ENCODE data around the gene APBA2. TPM values are rescaled to one million over a fixed set of nuclear protein-coding genes. Genes with fewer than 3 reads are reported as not detected.

Gene APBA2
- total RNA-seq, 4 donors from 2014 or later: 1.1 to 2.4 (median 1.3) TPM

GRCh38 chr15:28881600-28881999 lies 4.2 kb upstream of the APBA2 start:
- TF ChIP-seq, protein P1, sequence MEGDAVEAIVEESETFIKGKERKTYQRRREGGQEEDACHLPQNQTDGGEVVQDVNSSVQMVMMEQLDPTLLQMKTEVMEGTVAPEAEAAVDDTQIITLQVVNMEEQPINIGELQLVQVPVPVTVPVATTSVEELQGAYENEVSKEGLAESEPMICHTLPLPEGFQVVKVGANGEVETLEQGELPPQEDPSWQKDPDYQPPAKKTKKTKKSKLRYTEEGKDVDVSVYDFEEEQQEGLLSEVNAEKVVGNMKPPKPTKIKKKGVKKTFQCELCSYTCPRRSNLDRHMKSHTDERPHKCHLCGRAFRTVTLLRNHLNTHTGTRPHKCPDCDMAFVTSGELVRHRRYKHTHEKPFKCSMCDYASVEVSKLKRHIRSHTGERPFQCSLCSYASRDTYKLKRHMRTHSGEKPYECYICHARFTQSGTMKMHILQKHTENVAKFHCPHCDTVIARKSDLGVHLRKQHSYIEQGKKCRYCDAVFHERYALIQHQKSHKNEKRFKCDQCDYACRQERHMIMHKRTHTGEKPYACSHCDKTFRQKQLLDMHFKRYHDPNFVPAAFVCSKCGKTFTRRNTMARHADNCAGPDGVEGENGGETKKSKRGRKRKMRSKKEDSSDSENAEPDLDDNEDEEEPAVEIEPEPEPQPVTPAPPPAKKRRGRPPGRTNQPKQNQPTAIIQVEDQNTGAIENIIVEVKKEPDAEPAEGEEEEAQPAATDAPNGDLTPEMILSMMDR (IDR thresholded peaks at IDR 0.05; ENCODE audit: low read depth): no peak

DNA sequence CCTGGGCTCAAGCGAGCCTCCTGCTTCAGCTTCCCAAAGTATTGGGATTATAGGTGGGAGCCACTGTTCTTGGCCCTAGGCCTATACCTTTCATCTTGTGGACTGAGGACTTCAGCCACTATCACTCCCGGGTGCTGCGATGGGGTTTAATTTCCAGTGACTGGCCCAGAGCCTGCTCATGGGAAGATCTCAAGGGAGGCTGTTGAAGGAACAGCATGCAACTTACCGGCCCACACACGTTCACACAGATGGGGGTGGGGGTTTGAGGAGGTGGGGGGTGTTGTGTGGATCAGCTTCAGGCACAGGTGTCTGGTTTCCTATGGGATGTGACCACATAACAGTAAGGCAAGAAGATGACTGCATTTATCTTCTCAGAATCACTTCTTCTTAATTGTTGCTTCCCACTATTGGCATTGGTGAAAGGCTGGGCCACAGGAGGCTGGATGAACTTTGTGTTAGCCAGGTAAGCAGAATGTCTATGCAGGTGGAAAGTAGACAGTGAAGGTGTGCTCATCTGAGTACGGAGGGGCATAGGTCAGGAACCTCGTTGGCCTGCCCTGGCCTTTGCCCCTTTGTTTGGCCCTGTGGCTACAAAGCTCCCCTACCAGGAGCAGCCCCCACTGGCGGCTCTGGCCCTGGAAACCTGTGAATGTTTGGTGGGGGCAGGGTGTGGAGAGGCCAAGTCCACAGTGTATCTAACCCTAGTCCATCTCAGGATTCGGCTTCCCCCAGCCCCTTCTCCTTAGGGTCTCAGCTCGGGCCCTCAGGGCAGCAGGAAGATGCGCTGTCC lies 1.4 kb upstream of the APBA2 start:
- TF ChIP-seq, protein P1 (IDR thresholded peaks at IDR 0.05; ENCODE audit: low read depth): no peak

- TF ChIP-seq, protein P1 (IDR thresholded peaks at IDR 0.05; ENCODE audit: low read depth): no peak
Observed at GRCh38 chr15:28885128-28885629, 595 bp upstream of the APBA2 start.

DNA sequence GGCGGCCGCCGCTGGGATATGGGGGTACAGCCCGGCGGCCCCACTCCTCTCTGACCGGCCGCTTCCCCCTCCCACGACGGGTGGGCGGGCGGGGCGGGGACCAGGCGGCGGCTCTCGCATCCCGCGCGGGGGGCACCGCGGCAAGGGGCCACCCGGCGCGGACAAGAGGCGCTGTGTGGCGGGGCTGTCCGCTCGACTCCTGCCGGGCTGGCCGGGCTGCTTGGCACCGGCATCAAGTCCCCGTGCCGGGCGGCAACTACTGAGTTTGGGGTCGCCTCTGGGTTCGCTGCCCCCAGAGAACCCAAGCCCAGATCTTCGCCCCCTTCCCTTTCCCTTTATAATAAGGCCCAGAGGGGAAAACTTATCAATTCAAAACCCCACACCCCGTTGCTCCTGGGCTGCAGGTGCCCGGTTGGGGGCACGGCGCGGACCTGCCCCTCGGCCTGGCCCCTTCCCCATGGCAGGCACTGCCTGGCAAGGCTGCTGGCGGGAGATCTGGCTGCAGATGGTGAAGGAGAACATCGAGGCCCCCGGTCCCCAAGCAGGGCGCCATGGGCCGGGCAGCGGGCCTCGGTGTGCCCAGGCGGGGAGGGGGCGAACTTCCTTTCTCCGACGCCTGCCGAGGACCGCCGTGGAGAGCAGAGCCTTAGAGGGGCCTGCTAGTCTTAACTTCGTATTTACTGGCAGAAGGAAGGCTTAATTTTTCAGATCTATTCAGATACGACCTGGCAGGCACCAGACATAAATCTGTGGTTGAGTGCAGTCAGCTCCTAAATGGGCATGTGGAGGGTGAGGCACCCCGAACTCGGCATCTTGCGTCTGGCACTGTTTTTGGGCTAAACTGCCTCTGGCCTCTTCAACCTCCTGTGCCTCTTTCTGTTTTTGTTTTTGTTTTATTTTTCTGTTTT lies 911 bp downstream of the APBA2 start:
- TF ChIP-seq, protein P1 (IDR thresholded peaks at IDR 0.05; ENCODE audit: low read depth): no peak

DNA sequence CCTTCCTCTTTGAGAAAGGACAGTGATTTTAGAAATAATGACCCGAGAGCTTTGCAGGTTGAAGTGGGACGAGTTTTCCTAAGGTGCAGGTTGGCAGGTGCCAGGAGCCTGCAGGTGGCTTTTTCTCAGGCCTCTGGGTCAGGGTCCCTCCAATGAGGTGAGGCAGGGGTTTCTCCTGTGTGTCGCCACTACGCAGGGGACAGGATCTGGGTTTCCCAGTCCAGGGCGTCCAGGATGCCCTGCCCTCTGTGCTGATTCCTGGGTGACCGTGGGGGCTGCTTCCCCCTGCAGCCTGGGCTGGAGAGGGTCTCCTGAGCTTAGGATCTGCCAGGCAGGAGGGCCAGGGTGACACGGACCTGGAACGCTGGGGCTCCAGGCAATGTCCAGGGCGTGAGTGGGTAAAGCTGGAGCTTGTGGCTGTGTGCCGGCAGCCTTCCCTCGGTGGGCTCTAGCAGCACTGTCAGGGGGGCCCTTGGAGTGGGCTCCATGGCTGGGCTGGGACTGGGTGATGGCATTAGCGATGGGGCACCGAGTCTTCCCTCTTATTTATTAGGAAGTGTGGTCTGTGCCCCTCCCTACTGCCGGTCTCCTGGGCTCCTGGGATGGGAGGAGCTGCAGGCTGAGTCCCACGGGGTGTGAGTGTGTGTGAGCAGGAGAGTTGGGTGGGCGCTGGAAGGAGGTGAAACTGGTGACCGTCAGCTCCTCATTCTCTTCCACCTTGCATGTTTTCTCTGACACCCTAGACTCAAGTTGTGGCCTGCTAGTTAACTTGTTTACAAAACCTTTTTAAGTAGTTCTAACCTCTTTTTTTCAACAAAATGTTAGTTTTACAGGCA lies 1.8 kb downstream of the APBA2 start:
- TF ChIP-seq, protein P1 (IDR thresholded peaks at IDR 0.05; ENCODE audit: low read depth): no peak

DNA sequence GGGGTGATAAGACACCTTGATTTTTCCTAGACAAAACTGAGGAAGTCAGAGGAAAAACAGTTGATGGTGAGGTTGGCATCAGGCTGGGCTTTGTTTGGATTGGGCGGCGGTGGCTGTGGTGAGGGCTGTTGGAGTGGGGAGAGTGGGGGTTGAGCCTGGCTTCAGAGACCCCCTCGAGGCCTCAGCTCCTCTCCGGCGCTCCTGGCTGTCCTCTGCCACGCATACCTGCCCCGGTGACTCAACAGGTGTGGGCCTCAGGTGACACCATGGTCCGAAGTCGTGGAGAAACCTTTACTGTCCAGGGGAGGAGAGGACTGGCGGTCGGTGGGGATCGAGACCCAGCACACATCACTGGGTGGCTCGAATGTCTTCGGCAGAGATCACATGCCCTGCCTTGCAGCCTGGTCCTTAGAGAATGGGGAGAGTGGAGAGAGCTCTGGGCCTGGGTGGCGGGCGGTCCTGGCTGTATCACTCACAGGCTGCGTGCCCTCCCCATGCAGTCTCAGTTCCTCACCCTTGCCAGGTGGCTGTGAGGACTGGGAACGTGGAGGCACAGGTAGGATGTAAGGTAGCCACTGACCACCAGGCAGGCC lies 2.6 kb downstream of the APBA2 start:
- TF ChIP-seq, protein P1 (IDR thresholded peaks at IDR 0.05; ENCODE audit: low read depth): no peak

All from subcutaneous adipose tissue (tissue), 4 donors.